ENCODE measurements around the gene DNAJC25.

DNA sequence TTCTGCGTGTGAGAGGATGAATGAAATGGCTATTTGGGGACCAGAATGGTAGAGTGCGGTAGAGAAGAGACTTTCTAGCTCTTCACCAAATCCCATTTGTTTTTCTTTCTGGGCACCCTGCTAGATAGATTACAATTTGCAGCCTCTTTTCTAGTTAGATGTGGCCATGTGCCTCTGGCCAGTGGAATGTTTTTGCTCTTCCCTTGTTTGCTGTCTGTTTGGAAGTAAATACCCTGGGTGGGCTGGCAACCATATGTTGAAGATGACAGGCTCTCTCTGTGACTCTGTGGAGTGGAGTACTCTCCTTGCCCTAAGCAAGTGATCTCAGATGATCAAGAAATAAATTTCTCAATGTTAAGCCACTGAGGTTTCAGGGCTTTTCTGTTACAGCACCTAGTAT, 43.2 kb downstream of the DNAJC25 start:
- TF ChIP-seq, protein P1, sequence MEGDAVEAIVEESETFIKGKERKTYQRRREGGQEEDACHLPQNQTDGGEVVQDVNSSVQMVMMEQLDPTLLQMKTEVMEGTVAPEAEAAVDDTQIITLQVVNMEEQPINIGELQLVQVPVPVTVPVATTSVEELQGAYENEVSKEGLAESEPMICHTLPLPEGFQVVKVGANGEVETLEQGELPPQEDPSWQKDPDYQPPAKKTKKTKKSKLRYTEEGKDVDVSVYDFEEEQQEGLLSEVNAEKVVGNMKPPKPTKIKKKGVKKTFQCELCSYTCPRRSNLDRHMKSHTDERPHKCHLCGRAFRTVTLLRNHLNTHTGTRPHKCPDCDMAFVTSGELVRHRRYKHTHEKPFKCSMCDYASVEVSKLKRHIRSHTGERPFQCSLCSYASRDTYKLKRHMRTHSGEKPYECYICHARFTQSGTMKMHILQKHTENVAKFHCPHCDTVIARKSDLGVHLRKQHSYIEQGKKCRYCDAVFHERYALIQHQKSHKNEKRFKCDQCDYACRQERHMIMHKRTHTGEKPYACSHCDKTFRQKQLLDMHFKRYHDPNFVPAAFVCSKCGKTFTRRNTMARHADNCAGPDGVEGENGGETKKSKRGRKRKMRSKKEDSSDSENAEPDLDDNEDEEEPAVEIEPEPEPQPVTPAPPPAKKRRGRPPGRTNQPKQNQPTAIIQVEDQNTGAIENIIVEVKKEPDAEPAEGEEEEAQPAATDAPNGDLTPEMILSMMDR (IDR thresholded peaks at IDR 0.05; ENCODE audit: borderline replicate concordance, extremely low read depth, low read length, poor library complexity, severe bottlenecking) = no peak
- no peak for TF ChIP-seq EZH2 (IDR thresholded peaks at IDR 0.05; ENCODE audit: borderline replicate concordance, low read depth, low read length, severe bottlenecking)
